ENCODE results near the gene EPC1.

The EPC1 gene

DNA sequence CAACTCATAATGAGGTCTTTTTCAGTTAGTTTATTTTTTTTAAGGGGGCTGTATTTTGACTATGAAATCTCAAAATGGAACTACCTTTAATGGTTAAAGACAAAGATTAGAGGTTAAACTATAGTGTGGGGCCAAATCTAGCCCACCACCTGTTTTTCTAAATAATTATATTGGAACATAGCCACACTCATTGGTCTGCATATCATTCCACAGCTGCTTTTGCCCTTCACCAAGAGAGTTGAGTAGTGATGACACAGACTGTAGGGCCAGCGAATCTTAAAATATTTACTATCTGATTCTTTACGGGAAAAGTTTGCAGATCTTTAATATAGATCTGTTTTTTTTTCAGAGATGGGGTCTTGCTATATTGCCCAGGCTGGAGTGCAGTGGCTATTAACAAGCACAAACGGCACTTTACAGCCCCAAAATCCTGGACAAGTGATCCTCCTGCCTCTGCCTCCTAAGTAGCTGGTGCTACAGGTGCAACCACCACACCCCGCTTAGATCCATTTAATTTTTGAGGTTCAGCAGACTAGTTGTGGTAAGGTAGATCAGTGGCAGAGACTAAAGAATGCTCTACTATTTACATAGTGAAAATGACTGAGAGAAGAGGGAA, 25.8 kb downstream of the EPC1 start:
- Histone ChIP-seq H3K36me3 (no peaks in the 10 kb centered on the region), H3K27me3 (no peaks in the 10 kb centered on the region), H3K4me1 (no peaks in the 10 kb centered on the region; the same call in 1 of the 2 replicates), H3K4me3 (ENCODE audit: low read depth, low read length) (no peak overlapping the region), H3K9me3 (no peaks in the 10 kb centered on the region)
- TF ChIP-seq, protein P1, sequence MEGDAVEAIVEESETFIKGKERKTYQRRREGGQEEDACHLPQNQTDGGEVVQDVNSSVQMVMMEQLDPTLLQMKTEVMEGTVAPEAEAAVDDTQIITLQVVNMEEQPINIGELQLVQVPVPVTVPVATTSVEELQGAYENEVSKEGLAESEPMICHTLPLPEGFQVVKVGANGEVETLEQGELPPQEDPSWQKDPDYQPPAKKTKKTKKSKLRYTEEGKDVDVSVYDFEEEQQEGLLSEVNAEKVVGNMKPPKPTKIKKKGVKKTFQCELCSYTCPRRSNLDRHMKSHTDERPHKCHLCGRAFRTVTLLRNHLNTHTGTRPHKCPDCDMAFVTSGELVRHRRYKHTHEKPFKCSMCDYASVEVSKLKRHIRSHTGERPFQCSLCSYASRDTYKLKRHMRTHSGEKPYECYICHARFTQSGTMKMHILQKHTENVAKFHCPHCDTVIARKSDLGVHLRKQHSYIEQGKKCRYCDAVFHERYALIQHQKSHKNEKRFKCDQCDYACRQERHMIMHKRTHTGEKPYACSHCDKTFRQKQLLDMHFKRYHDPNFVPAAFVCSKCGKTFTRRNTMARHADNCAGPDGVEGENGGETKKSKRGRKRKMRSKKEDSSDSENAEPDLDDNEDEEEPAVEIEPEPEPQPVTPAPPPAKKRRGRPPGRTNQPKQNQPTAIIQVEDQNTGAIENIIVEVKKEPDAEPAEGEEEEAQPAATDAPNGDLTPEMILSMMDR (IDR thresholded peaks at IDR 0.05; ENCODE audit: low read depth, low read length) = no peak
- no peak for DNase-seq

DNA sequence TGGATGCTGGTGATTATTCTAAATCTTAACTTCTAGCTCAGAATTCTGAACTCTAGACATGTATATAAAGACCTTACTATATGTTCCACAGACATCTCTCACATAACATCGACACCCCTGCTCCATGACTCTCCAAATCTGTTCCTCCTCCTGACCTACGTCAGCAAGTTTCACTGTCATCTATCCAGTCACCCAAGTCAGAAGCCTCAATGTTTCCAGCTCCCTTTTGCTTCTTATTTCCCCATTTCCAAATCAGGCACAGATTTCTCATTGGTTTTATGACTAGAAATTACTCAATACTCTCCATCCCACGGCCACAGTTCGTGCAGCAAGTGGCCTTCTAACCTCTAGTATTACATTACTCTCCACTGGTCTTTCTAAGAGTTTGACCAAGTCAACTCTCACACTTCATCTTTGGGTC, 28.5 kb downstream of the EPC1 start:
- no peak overlapping the region for H3K4me3 ChIP-seq (ENCODE audit: low read depth, low read length)
- no peaks in the 10 kb centered on the region for H3K9me3 ChIP-seq
- no peak for DNase-seq
- H3K4me1 ChIP-seq = peaks cover 6% of the 10 kb centered on the region
- TF ChIP-seq, protein P1 (IDR thresholded peaks at IDR 0.05; ENCODE audit: low read depth, low read length) = no peak
- no peaks in the 10 kb centered on the region for H3K36me3 ChIP-seq
- H3K27me3 ChIP-seq = no peaks in the 10 kb centered on the region

DNA sequence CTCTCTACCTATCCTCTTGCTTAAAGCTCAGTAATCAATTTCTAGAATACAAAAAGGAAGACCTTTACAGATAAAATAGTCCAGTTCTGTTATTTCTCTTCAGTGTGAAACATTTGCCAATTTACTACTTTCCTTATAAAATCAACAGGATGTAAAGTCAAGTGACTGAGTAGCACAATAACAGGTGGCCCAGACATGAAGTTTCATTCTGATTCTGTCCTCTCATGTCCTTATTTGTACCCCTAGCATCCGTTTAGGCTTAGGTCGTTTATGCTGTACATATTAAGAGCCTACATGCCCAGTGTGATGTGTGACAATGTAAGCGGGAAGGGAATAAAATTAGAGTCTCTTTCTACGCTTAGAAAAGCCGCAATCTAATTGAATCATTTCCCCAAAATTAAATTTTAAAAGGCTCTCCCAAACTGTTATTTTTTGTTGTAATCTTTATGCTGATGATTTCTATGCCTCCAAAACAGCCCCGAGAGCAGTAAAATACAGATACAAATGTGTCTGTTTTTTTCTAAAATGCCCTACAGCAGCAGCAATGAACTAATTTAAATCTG, 29.1 kb downstream of the EPC1 start:
- Histone ChIP-seq H3K27me3 (no peaks in the 10 kb centered on the region), H3K9me3 (no peaks in the 10 kb centered on the region), H3K4me1 (peaks cover 10% of the 10 kb centered on the region), H3K36me3 (no peaks in the 10 kb centered on the region), H3K4me3 (ENCODE audit: low read depth, low read length) (no peak overlapping the region)
- TF ChIP-seq, protein P1 (IDR thresholded peaks at IDR 0.05; ENCODE audit: low read depth, low read length) = no peak
- DNase-seq = no peak

DNA sequence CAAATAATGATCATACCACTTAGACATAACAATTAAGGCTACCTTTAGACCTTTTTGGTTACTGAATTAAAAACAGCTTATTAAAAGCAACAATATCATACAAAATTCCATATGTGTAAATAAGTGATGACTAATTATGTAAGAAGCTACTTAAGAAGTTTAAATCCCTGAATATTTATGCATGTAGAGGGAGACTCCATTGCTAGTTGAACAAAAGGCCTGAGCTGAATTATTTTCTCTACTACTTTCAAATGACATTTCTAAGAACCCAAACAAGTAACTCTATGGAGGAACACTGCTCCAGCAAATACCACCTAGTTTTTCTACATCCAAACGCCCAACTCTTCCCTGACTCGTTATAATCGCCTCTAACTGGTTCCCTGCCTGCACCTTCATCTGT, 31.5 kb downstream of the EPC1 start:
- Histone ChIP-seq H3K27me3 (no peaks in the 10 kb centered on the region), H3K36me3 (no peaks in the 10 kb centered on the region), H3K4me3 (ENCODE audit: low read depth, low read length) (no peak overlapping the region), H3K9me3 (no peaks in the 10 kb centered on the region), H3K4me1 (peaks cover 14% of the 10 kb centered on the region)
- DNase-seq = no peak
- TF ChIP-seq, protein P1 (IDR thresholded peaks at IDR 0.05; ENCODE audit: low read depth, low read length) = no peak

DNA sequence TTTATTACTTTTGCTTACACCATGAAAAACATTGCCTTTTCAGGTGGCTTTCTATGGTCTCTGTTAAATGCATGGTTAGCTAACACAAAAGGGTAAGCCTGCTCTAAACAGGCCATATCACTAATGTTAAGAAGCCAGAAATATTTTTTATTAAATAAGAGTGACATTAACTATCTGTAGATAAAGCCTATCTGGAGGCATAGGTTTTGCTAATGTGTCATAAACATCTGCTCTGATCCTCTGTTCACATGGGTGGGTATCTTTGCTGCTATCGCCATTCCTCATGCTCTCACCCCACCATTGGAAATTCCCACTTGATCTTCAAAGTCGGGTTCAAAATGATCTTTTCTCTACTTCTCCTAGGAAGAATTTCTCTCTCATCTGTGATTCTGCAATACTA, 32.4 kb downstream of the EPC1 start:
- Histone ChIP-seq H3K36me3 (no peaks in the 10 kb centered on the region), H3K9me3 (no peaks in the 10 kb centered on the region), H3K4me3 (ENCODE audit: low read depth, low read length) (peak overlapping the region; percentile 6; the same call in 1 of the 2 replicates), H3K4me1 (peaks cover 14% of the 10 kb centered on the region), H3K27me3 (no peaks in the 10 kb centered on the region)
- TF ChIP-seq, protein P1 (IDR thresholded peaks at IDR 0.05; ENCODE audit: low read depth, low read length) = no peak
- DNase-seq = peak; percentile 24

DNA sequence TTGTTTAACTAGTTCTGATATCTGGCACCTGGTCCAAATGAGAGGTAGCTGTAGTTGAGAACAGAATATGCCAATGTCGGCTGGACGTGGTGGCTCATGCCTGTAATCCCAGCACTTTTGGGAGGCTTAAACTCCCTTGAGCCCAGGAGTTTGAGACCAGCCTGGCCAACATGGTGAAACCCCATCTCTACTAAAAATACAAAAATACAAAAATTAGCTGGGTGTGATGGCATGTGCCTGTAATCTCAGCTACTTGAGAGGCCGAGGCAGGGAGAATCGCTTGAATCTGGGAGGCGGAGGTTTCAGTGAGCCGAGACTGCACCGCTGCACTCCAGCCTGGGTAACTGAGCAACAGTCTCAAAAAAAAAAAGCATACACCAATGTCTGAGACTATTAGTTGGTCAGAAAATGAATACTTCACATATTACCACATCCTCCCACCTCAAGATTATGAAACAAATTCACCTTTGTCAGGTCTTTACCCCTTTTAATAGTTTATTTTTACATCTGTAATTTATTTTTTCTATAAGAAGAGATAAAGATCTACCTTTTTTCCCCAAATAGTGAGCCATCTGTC, 38.8 kb downstream of the EPC1 start:
- TF ChIP-seq, protein P1 (IDR thresholded peaks at IDR 0.05; ENCODE audit: low read depth, low read length) = no peak
- H3K4me3 ChIP-seq (ENCODE audit: low read depth, low read length) = no peak overlapping the region
- H3K36me3 ChIP-seq = peaks cover 8% of the 10 kb centered on the region; the same call in 1 of the 2 replicates
- H3K9me3 ChIP-seq = no peaks in the 10 kb centered on the region
- DNase-seq = no peak
- H3K27me3 ChIP-seq = no peaks in the 10 kb centered on the region
- peaks cover 4% of the 10 kb centered on the region; the same call in 1 of the 2 replicates for H3K4me1 ChIP-seq

Data from BE2C (cell line).